GM23248 (cell line): ENCODE measurements around the gene GPR3.

Experiments used
- EZH2 ChIP-seq: fragments of 200-600 bp; sonication (generic); IDR thresholded peaks from 2 replicates; pipeline ENCODE4 v1.6.1; 2018; ENCODE audit warnings: antibody characterized with exemption, mild to moderate bottlenecking; ENCODE audit not compliant: insufficient read depth, poor library complexity, severe bottlenecking
- EZH2phosphoT487 ChIP-seq: fragments of 200-600 bp; sonication (generic); IDR thresholded peaks from 2 replicates; pipeline ENCODE4 v1.6.1; 2018; ENCODE audit warnings: antibody characterized with exemption, moderate library complexity, mild to moderate bottlenecking, low read depth; ENCODE audit not compliant: insufficient read depth

- TF ChIP-seq EZH2 = no peak
- TF ChIP-seq EZH2phosphoT487 = no peak
These were observed 4.0 kb upstream of the GPR3 start for GRCh38 chr1:27388337-27389005.
